Loucy (cell line): ENCODE measurements around the gene BHLHE40.
"Not testable (repeated sequence)": the region's sequence is repeated elsewhere in the genome, so short reads cannot be mapped to it uniquely, and the experiment has no call there.

ENCODE experiments used
- CTCF ChIP-seq: fragments of 200-600 bp; sonication (generic); conservative IDR thresholded peaks from 2 replicates; pipeline ENCODE4 v1.5.1; 2014; ENCODE audit warnings: mild to moderate bottlenecking, antibody characterized with exemption, low read length
- EZH2phosphoT487 ChIP-seq: fragments of 200-600 bp; IDR thresholded peaks from 2 replicates; pipeline ENCODE4 v1.6.1; 2018; ENCODE audit warnings: antibody characterized with exemption, mild to moderate bottlenecking, moderate library complexity, borderline replicate concordance

GRCh38 chr3:4971437-4971836 lies 7.8 kb upstream of the BHLHE40 start:
- TF ChIP-seq CTCF, EZH2phosphoT487: not testable (repeated sequence)
